22Rv1 (cell line): ENCODE results near the gene HLCS.

Experiments used
- CTCF ChIP-seq: fragments of 450-650 bp; IDR thresholded peaks from 2 replicates; pipeline ENCODE4 v1.5.1; 2017; ENCODE audit warnings: mild to moderate bottlenecking
- ZFX ChIP-seq: fragments of 450-650 bp; IDR thresholded peaks from 2 replicates; pipeline ENCODE4 v1.6.1; 2017; ENCODE audit warnings: antibody characterized with exemption, borderline replicate concordance

GRCh38 chr21:36709868-36710728 is 256.4 kb downstream of the HLCS start:
- TF ChIP-seq CTCF (no peak), ZFX (no peak)
